Measurements from ENCODE around the gene CNR1.

GRCh38 chr6:88107241-88107640 is 58.9 kb downstream of the CNR1 start:
- TF ChIP-seq EZH2 (IDR thresholded peaks at IDR 0.05; ENCODE audit: borderline replicate concordance, low read depth, low read length, poor library complexity, severe bottlenecking) (no peak), CTCF (conservative IDR thresholded peaks at IDR 0.05; ENCODE audit: low read depth, low read length) (no peak)

Measured in A673 (cell line).